Adrenal gland (tissue), 12 donors: ENCODE results near the gene PARVA. TPM values are rescaled to one million over a fixed set of nuclear protein-coding genes. Genes with fewer than 3 reads are reported as not detected.

Source experiments
- DNase-seq, 7 donors: peaks; one replicate each; pipeline ENCODE4 v3.0.0-alpha.2; 2019 to 2020
- H3K27ac ChIP-seq, 5 donors: fragments of 200-600 bp; sonication (generic) in 4 of 5; 1 replicate in 3 of 5; 2 replicates in 2 of 5; pipeline versions ENCODE4 v1.5.1 to v1.8.0; 2016 to 2020; ENCODE audit warnings: mild to moderate bottlenecking in 1 of 5
- H3K27me3 ChIP-seq: fragments of 200-600 bp; 2 replicates; pipeline ENCODE4 v1.8.0; 2021
- H3K36me3 ChIP-seq, 2 donors: fragments of 200-600 bp; replicated peaks in 1 of 2; 1 replicate in 1 of 2; 2 replicates in 1 of 2; pipeline versions ENCODE4 v1.5.1 to v1.8.0; 2018 to 2022
- H3K4me1 ChIP-seq, 2 donors: fragments of 200-600 bp; replicated peaks in 1 of 2; 1 replicate in 1 of 2; 2 replicates in 1 of 2; pipeline versions ENCODE4 v1.5.1 to v1.8.0; 2018 to 2021
- H3K4me3 ChIP-seq, 4 donors: fragments of 200-600 bp; sonication (generic) in 3 of 4; one replicate each; pipeline ENCODE4 v1.5.1; 2016 to 2018
- H3K9me3 ChIP-seq, 3 donors: fragments of 200-600 bp; sonication (generic) in 1 of 3; replicated peaks in 1 of 3; 1 replicate in 2 of 3; 2 replicates in 1 of 3; pipeline versions ENCODE4 v1.5.1 to v1.8.0; 2016 to 2021
- CTCF ChIP-seq, 6 experiments: fragments of 450-650 bp in 4 of 6; fragments of 200-600 bp in 2 of 6; sonication (generic) in 1 of 6; IDR thresholded peaks; 1 replicate in 5 of 6; 2 replicates in 1 of 6; pipeline versions ENCODE4 v1.5.1 to v1.8.0; 2016 to 2021; ENCODE audit warnings: antibody characterized with exemption in 6 of 6, mild to moderate bottlenecking in 2 of 6, moderate library complexity in 1 of 6
- POLR2A ChIP-seq, 2 donors: fragments of 450-650 bp; IDR thresholded peaks; one replicate each; pipeline ENCODE4 v1.6.1; 2017; ENCODE audit warnings: antibody characterized with exemption in 2 of 2, mild to moderate bottlenecking in 2 of 2, moderate library complexity in 1 of 2
- WGBS, 4 donors: extraction: QIAGEN DNeasy Blood & Tissue Kit in 2 of 4; methylation state at CpG; one replicate each; pipeline versions ENCODE4 v1.1.5 to v1.1.7; 2013 to 2017; 5-methylcytosine and 5-hydroxymethylcytosine counted together
- intact Hi-C, 2 donors: fragments of 100-400 bp; cut with DNase I; formaldehyde crosslinking; loops; one replicate each; pipeline versions ENCODE4 v1.14.1 to v1.15.0; 2022 to 2023
- polyA plus RNA-seq, 3 donors: library from polyadenylated mRNA; stranded (reverse); fragments of 200-250 nt in 2 of 3; fragments of 350-450 nt in 1 of 3; fragmentation: Illumina TruSeq in 1 of 3; extraction: RNeasy Lipid Tissue Mini Kit (QIAGEN cat#74804) in 1 of 3; gene quantifications; one replicate each; pipeline ENCODE4 v1.2.3, GENCODE V29; 2013 to 2014
- total RNA-seq, 9 donors: library from RNA; depleted of rRNA in 4 of 9; stranded (reverse); fragments of >200 nt in 4 of 9; fragments of 120-200 nt in 1 of 9; fragmentation: NEBNext Ultra II Directional in 1 of 9; extraction: Animal tissue kit (Norgen Biotek cat#: 25700) in 1 of 9; gene quantifications; one replicate each; pipeline versions ENCODE4 v1.1.0 to v1.2.4, GENCODE V29; 2013 to 2023
- donor health status: healthy with polysubstance abuse.
- donor health status: Bipolar disorder and iron deficiency.
- donor health status: DM: yes; HTN: yes; CAD: no.
- donor health status: DM: no; HTN: no; CAD: no.
- donor health status: DM: no; HTN: no; CAD: no.
- donor health status: DM: yes; HTN: yes; CAD: no.

Gene PARVA
- total and polyA plus RNA-seq, 12 donors = 13.0 to 58.9 (median 31.4) TPM

- no peaks in the 10 kb centered on the region for H3K27me3 ChIP-seq
- intact Hi-C loops = no loop called here
These were observed 163.7 kb downstream of the PARVA start for GRCh38 chr11:12540913-12541582.

GRCh38 chr11:12541583-12542151, 164.3 kb downstream of the PARVA start:
- intact Hi-C loops = no loop called here
- Histone ChIP-seq H3K36me3 (no peaks in the 10 kb centered on the region), H3K9me3 (no peaks in the 10 kb centered on the region), H3K27me3 (no peaks in the 10 kb centered on the region), H3K4me1 (peaks cover 0 to 7% of the 10 kb centered on the region in 2 donors), H3K27ac (peak overlapping the region in 1 of 5 donors; percentile 55), H3K4me3 (no peak overlapping the region)
- DNase-seq = no peak
- TF ChIP-seq POLR2A (IDR thresholded peaks at IDR 0.05) (no peak), CTCF (IDR thresholded peaks at IDR 0.05) (no peak)
- 69 to 82% (median 81%) methylated on average over 9 of the region's 9 CpGs for WGBS, 4 donors

More at GRCh38 chr11:12540913-12541582, 163.7 kb downstream of the PARVA start:
- 54 to 69% (median 67%) methylated on average over 4 to 6 of the region's 6 CpGs for WGBS, 4 donors
- peak in 5 of 7 donors; percentile 24 to 59 (median 41) for DNase-seq
- Histone ChIP-seq H3K9me3 (no peaks in the 10 kb centered on the region), H3K27ac (peak overlapping the region in 2 of 5 donors; percentile 38 to 55), H3K4me3 (no peak overlapping the region), H3K36me3 (no peaks in the 10 kb centered on the region), H3K4me1 (peaks cover 0 to 7% of the 10 kb centered on the region in 2 donors)
- TF ChIP-seq POLR2A (IDR thresholded peaks at IDR 0.05) (no peak), CTCF (IDR thresholded peaks at IDR 0.05) (peak in 4 of 6 experiments; percentile 26 to 39 (median 30))

GRCh38 chr11:12542186-12542935, 165.0 kb downstream of the PARVA start:
- no peak overlapping the region for H3K27ac ChIP-seq
- H3K4me3 ChIP-seq = no peak overlapping the region
- H3K4me1 ChIP-seq = peaks cover 0 to 6% of the 10 kb centered on the region in 2 donors
- intact Hi-C loops = no loop called here
- TF ChIP-seq CTCF (IDR thresholded peaks at IDR 0.05) (no peak), POLR2A (IDR thresholded peaks at IDR 0.05) (no peak)
- WGBS, 4 donors = 52 to 77% (median 67%) methylated on average over 5 to 10 of the region's 10 CpGs
- DNase-seq = no peak
- no peaks in the 10 kb centered on the region for H3K36me3 ChIP-seq
- H3K9me3 ChIP-seq = no peaks in the 10 kb centered on the region
- no peaks in the 10 kb centered on the region for H3K27me3 ChIP-seq
